AG04449 (cell line): Measurements from ENCODE around the gene CLASRP.
A peak's percentile ranks its signal among the peaks of the same experiment; 100 is the strongest.

ENCODE experiments used
- CTCF ChIA-PET: fragments of 350-600 bp; formaldehyde crosslinking; extraction: SDS; loops from one replicate; lab custom pipeline; 2021; ENCODE audit warnings: antibody characterized with exemption; lab: Yijun Ruan, JAX
- POLR2A ChIA-PET: fragments of 400-600, 350-600 bp; formaldehyde crosslinking; extraction: SDS; loops from one replicate; lab custom pipeline; 2020; ENCODE audit warnings: antibody characterized with exemption, inconsistent platforms; lab: Yijun Ruan, JAX
- DNase-seq: peaks from one replicate; pipeline ENCODE4 v3.0.0-alpha.2; 2010; ENCODE audit warnings: low read depth, low spot score
- H3K4me3 ChIP-seq: 2 replicates; pipeline ENCODE4 v1.5.1; 2011; ENCODE audit warnings: low read depth, mild to moderate bottlenecking, control low read depth, low read length
- CTCF ChIP-seq: IDR thresholded peaks from one replicate; pipeline ENCODE4 v1.5.1; 2011; ENCODE audit warnings: mild to moderate bottlenecking, moderate library complexity, low read length, control low read depth, inconsistent platforms; ENCODE audit not compliant: insufficient read depth; ENCODE audit errors: missing control alignments

The CLASRP gene

DNA sequence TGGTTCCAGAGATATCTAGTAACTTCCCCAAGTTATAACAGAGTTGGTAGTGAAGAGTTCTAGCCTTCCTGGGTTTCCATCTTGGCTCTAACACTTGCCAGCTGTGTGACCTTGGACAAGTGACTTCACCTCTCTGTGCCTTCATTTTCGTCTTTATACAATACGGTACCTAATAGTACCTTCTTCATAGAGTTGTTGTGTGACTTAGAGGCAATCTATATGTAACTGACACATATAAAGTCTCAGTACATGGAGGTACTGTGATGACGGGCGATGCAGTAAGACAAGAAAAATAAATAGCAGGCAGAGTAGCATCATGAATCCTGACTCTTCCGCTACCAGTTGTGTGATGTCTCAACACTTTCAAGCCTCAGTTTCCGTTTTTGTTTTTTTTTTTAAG is 8.0 kb upstream of the CLASRP start:
- CTCF ChIA-PET: interaction anchor here (0.6 to 1.3 kb wide), 2 partner anchors 11 to 58 kb away, joined by 3 read pairs; no protein-coding TSS in a partner anchor
- no peak overlapping the region for H3K4me3 ChIP-seq
- POLR2A ChIA-PET: no interaction called here
- no peak for TF ChIP-seq CTCF
- DNase-seq: no peak

GRCh38 chr19:45032421-45032820 is 6.4 kb upstream of the CLASRP start:
- ChIA-PET CTCF (interaction anchor here (1.3 kb wide), 2 partner anchors 10 to 15 kb away, joined by 3 to 4 read pairs; no protein-coding TSS in a partner anchor), POLR2A (no interaction called here)
- no peak for DNase-seq
- TF ChIP-seq CTCF: no peak
- no peak overlapping the region for H3K4me3 ChIP-seq

- no peak for TF ChIP-seq CTCF
- no peak for DNase-seq
- ChIA-PET POLR2A (no interaction called here), CTCF (interaction anchor here (1.5 kb wide), 1 partner anchor 23 kb away, joined by 4 read pairs; no protein-coding TSS in a partner anchor)
- H3K4me3 ChIP-seq: no peak overlapping the region
Observed at GRCh38 chr19:45035755-45036154, 3.1 kb upstream of the CLASRP start.

DNA sequence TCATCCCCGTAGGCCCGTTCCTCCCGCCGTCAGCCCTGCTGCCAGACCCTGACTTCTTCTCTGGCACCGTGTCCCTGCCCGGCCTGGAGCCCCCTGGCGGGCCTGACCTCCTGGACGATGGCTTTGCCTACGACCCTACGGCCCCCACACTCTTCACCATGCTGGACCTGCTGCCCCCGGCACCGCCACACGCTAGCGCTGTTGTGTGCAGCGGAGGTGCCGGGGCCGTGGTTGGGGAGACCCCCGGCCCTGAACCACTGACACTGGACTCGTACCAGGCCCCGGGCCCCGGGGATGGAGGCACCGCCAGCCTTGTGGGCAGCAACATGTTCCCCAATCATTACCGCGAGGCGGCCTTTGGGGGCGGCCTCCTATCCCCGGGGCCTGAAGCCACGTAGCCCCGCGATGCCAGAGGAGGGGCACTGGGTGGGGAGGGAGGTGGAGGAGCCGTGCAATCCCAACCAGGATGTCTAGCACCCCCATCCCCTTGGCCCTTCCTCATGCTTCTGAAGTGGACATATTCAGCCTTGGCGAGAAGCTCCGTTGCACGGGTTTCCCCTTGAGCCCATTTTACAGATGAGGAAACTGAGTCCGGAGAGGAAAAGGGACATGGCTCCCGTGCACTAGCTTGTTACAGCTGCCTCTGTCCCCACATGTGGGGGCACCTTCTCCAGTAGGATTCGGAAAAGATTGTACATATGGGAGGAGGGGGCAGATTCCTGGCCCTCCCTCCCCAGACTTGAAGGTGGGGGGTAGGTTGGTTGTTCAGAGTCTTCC is 1.3 kb upstream of the CLASRP start:
- ChIA-PET CTCF (interaction anchor here (0.6 to 8.7 kb wide), 4 partner anchors 22 to 85 kb away, joined by 3 to 85 read pairs (median 4); no protein-coding TSS in a partner anchor), POLR2A (no interaction called here)
- no peak for DNase-seq
- no peak overlapping the region for H3K4me3 ChIP-seq
- TF ChIP-seq CTCF: no peak

DNA sequence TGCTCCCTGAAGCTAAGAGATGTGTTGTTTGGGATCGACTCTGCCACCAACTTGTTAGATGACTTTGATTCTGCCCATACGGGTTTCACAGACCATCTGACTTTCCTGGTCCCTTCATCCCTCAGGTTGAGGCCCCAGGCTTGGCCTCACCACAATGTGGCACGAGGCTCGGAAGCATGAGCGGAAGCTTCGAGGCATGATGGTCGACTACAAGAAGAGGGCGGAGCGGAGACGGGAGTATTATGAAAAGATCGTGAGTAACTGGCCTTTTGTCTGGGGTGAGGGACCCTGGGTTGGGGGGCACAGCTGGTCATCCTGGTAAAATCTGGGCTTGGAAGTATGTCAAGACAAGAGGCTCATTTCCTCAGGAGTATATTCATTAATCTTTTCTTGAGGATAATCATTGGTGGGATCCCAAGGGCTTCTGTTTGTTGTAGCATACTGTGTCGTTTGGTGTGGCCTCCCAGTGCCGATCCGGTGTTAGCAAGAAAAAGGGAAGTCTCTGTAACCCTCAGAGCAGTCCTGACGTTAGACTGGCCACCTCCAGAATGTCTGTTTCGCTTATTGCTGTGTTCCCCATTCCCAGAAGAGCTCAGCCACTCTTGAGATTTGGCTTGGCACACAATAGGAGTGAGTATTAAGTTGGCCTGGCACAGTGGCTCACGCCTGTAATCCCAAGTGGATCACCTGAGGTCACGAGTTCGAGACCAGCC is 1.4 kb downstream of the CLASRP start:
- DNase-seq: no peak
- POLR2A ChIA-PET: interaction anchor here (0.6 kb wide), 1 partner anchor 25 kb away, joined by 4 read pairs; no protein-coding TSS in a partner anchor
- CTCF ChIA-PET: interaction anchor here (0.8 to 8.7 kb wide), 8 partner anchors 9 to 298 kb away, joined by 3 to 85 read pairs (median 3); no protein-coding TSS in a partner anchor
- no peak for TF ChIP-seq CTCF
- peak overlapping the region; percentile 99 for H3K4me3 ChIP-seq

DNA sequence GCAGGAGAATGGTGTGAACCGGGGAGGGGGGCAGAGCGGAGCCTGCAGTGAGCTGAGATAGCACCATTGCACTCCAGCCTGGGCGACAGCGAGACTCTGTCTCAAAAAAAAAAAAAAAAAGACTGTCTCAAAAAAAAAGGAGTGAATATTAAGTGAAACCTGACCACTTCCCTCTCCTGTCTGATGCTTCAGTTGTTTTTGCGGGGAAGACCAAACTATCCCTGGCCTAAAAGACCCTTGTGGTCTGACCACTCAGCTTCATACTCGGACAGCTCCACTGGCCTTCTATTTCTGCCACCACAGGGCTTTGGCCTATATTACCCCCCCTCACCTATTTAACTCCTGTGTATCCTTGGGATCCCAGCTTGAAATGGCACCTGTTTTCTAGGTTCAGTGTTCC is 2.3 kb downstream of the CLASRP start:
- H3K4me3 ChIP-seq: no peak overlapping the region
- DNase-seq: no peak
- CTCF ChIA-PET: interaction anchor here (1.2 to 8.7 kb wide), 3 partner anchors 8 to 19 kb away, joined by 3 to 85 read pairs (median 3); no protein-coding TSS in a partner anchor
- no peak for TF ChIP-seq CTCF
- POLR2A ChIA-PET: no interaction called here
